Type B pancreatic cell (in vitro differentiated cells): ENCODE measurements around the gene KANSL1L. TPM values are rescaled to one million over a fixed set of nuclear protein-coding genes. Genes with fewer than 3 reads are reported as not detected.

ENCODE experiments used
- DNase-seq: peaks from one replicate; pipeline ENCODE4 v3.0.0; 2021; ENCODE audit warnings: mixed read lengths; ENCODE audit not compliant: unreplicated experiment; ENCODE audit errors: extremely low spot score
- H3K27ac Mint-ChIP-seq: 2 replicates; pipeline ENCODE4 v1.8.0; 2021; ENCODE audit warnings: mild to moderate bottlenecking, mixed read lengths
- H3K27me3 Mint-ChIP-seq: 2 replicates; pipeline ENCODE4 v1.8.0; 2021; ENCODE audit warnings: mixed read lengths
- H3K36me3 Mint-ChIP-seq: 2 replicates; pipeline ENCODE4 v1.8.0; 2021; ENCODE audit warnings: mixed read lengths
- H3K4me1 Mint-ChIP-seq: one replicate; pipeline ENCODE4 v1.8.0; 2021; ENCODE audit warnings: mixed read lengths; ENCODE audit not compliant: unreplicated experiment
- H3K4me3 Mint-ChIP-seq: 2 replicates; pipeline ENCODE4 v1.8.0; 2021; ENCODE audit warnings: mild to moderate bottlenecking, mixed read lengths
- H3K9me3 Mint-ChIP-seq: 2 replicates; pipeline ENCODE4 v1.8.0; 2021; ENCODE audit warnings: mixed read lengths
- CTCF ChIP-seq: fragments of 200-600 bp; sonication (generic); conservative IDR thresholded peaks from 2 replicates; pipeline ENCODE4 v1.5.0; 2021; ENCODE audit warnings: antibody characterized with exemption, mild to moderate bottlenecking
- total RNA-seq: library from RNA; stranded (reverse); gene quantifications from 2 replicates; pipeline ENCODE4 v1.2.1, GENCODE V29; 2021; ENCODE audit warnings: low replicate concordance

KANSL1L gene
- total RNA-seq, 1 donor from 2014 or later: 17.2 TPM

GRCh38 chr2:210113614-210114235, 57.5 kb downstream of the KANSL1L start:
- H3K4me3 Mint-ChIP-seq: no peak overlapping the region
- H3K4me1 Mint-ChIP-seq: no peaks in the 10 kb centered on the region
- H3K9me3 Mint-ChIP-seq: peaks cover 11% of the 10 kb centered on the region
- H3K27me3 Mint-ChIP-seq: no peaks in the 10 kb centered on the region
- H3K27ac Mint-ChIP-seq: no peak overlapping the region
- no peak for TF ChIP-seq CTCF
- H3K36me3 Mint-ChIP-seq: peaks cover 38% of the 10 kb centered on the region
- no peak for DNase-seq

- no peak for TF ChIP-seq CTCF
- no peaks in the 10 kb centered on the region for H3K4me1 Mint-ChIP-seq
- no peak overlapping the region for H3K4me3 Mint-ChIP-seq
Measured at GRCh38 chr2:210112871-210113270, 58.3 kb downstream of the KANSL1L start.

GRCh38 chr2:210099940-210100339, 71.3 kb downstream of the KANSL1L start:
- Mint-ChIP-seq H3K36me3 (peaks cover 7% of the 10 kb centered on the region), H3K27ac (no peak overlapping the region), H3K9me3 (no peaks in the 10 kb centered on the region), H3K4me1 (no peaks in the 10 kb centered on the region), H3K27me3 (no peaks in the 10 kb centered on the region), H3K4me3 (no peak overlapping the region)
- TF ChIP-seq CTCF: no peak
- no peak for DNase-seq

More at GRCh38 chr2:210112871-210113270, 58.3 kb downstream of the KANSL1L start:
- peaks cover 11% of the 10 kb centered on the region for H3K9me3 Mint-ChIP-seq
- H3K36me3 Mint-ChIP-seq: peaks cover 38% of the 10 kb centered on the region
- DNase-seq: no peak
- no peak overlapping the region for H3K27ac Mint-ChIP-seq
- H3K27me3 Mint-ChIP-seq: no peaks in the 10 kb centered on the region

- Mint-ChIP-seq H3K9me3 (no peaks in the 10 kb centered on the region), H3K36me3 (no peaks in the 10 kb centered on the region), H3K4me1 (no peaks in the 10 kb centered on the region), H3K4me3 (no peak overlapping the region), H3K27me3 (no peaks in the 10 kb centered on the region), H3K27ac (no peak overlapping the region)
- TF ChIP-seq CTCF: no peak
- DNase-seq: no peak
Measured at GRCh38 chr2:210094787-210095186, 76.4 kb downstream of the KANSL1L start.

- no peak overlapping the region for H3K4me3 Mint-ChIP-seq
- H3K4me1 Mint-ChIP-seq: no peaks in the 10 kb centered on the region
- H3K9me3 Mint-ChIP-seq: no peaks in the 10 kb centered on the region
- H3K36me3 Mint-ChIP-seq: no peaks in the 10 kb centered on the region
- H3K27me3 Mint-ChIP-seq: no peaks in the 10 kb centered on the region
- no peak overlapping the region for H3K27ac Mint-ChIP-seq
- peak; percentile 45 for TF ChIP-seq CTCF
- no peak for DNase-seq
Measured at GRCh38 chr2:210092791-210093190, 78.4 kb downstream of the KANSL1L start.

- Mint-ChIP-seq H3K4me3 (no peak overlapping the region), H3K27ac (no peak overlapping the region)
Measured at GRCh38 chr2:210086930-210087329, 84.3 kb downstream of the KANSL1L start.

More at GRCh38 chr2:210086930-210087329, 84.3 kb downstream of the KANSL1L start:
- no peaks in the 10 kb centered on the region for H3K9me3 Mint-ChIP-seq
- H3K36me3 Mint-ChIP-seq: no peaks in the 10 kb centered on the region
- H3K27me3 Mint-ChIP-seq: no peaks in the 10 kb centered on the region
- no peak for TF ChIP-seq CTCF
- no peaks in the 10 kb centered on the region for H3K4me1 Mint-ChIP-seq
- DNase-seq: no peak
